Progenitor cell of endocrine pancreas (in vitro differentiated cells): ENCODE measurements around the gene HM13. TPM values are rescaled to one million over a fixed set of nuclear protein-coding genes. Genes with fewer than 3 reads are reported as not detected.
"Not testable (repeated sequence)": the region's sequence is repeated elsewhere in the genome, so short reads cannot be mapped to it uniquely, and the experiment has no call there.

Source experiments
- DNase-seq: peaks from one replicate; pipeline ENCODE4 v3.0.0; 2021; ENCODE audit warnings: low spot score; ENCODE audit not compliant: unreplicated experiment
- H3K27ac Mint-ChIP-seq: 2 replicates; pipeline ENCODE4 v1.8.0; 2021; ENCODE audit warnings: mild to moderate bottlenecking, moderate library complexity, mixed read lengths
- H3K27me3 Mint-ChIP-seq: 2 replicates; pipeline ENCODE4 v1.8.0; 2021; ENCODE audit warnings: mixed read lengths
- H3K36me3 Mint-ChIP-seq: 2 replicates; pipeline ENCODE4 v1.8.0; 2022; ENCODE audit warnings: mixed read lengths; ENCODE audit not compliant: insufficient read depth
- H3K4me1 Mint-ChIP-seq: 2 replicates; pipeline ENCODE4 v1.8.0; 2021; ENCODE audit warnings: low read depth, mixed read lengths
- H3K4me3 Mint-ChIP-seq: 2 replicates; pipeline ENCODE4 v1.8.0; 2021; ENCODE audit warnings: low read depth, mild to moderate bottlenecking, moderate library complexity, mixed read lengths
- H3K9me3 Mint-ChIP-seq: 2 replicates; pipeline ENCODE4 v1.8.0; 2021; ENCODE audit warnings: low read depth, mixed read lengths
- CTCF ChIP-seq: fragments of 200-600 bp; sonication (generic); IDR thresholded peaks from one replicate; pipeline ENCODE4 v1.5.0; 2021; ENCODE audit warnings: antibody characterized with exemption, mild to moderate bottlenecking; ENCODE audit not compliant: unreplicated experiment
- long read RNA-seq: library from polyadenylated mRNA; unstranded; transcript quantifications from one replicate; pipeline ENCODE4 v2.0.0, GENCODE V29; 2020
- total RNA-seq: library from RNA; stranded (reverse); gene quantifications from 2 replicates; pipeline ENCODE4 v1.2.1, GENCODE V29; 2021

The HM13 gene
- total RNA-seq: 211 and 217 TPM in 2 replicates
- long read RNA-seq, transcript HM13-202 (12 exons, 1,606 nt): major isoform, 54 of 106 reads
- long read RNA-seq, transcript HM13-224 (3 exons, 3,932 nt): minor isoform, 25 of 106 reads
- long read RNA-seq, partial matches to known transcripts: 5 of 106 reads
- long read RNA-seq, other reads (novel, unspliced or antisense): 21 of 106 reads

GRCh38 chr20:31514154-31515071 is at the start of gene HM13:
TSS of gene HM13 (plus strand) at chr20:31514442. CDS start at chr20:31514552, 110 bp downstream.
- H3K27ac Mint-ChIP-seq: no peak within 1 kb of the TSS
- no peaks in the 10 kb centered on the region for H3K4me1 Mint-ChIP-seq
- H3K27me3 Mint-ChIP-seq: peaks cover 3% of the 10 kb centered on the region
- H3K9me3 Mint-ChIP-seq: no peaks in the 10 kb centered on the region
- no peak within 1 kb of the TSS for H3K4me3 Mint-ChIP-seq
- DNase-seq: peak; percentile 97
- H3K36me3 Mint-ChIP-seq: no peaks in the 10 kb centered on the region
- peak; percentile 100 for TF ChIP-seq CTCF

GRCh38 chr20:31470946-31471345 is 43.3 kb upstream of the HM13 start:
- peaks cover 35% of the 10 kb centered on the region for H3K9me3 Mint-ChIP-seq
- DNase-seq, H3K27me3 Mint-ChIP-seq, H3K4me3 Mint-ChIP-seq, H3K27ac Mint-ChIP-seq, H3K36me3 Mint-ChIP-seq, H3K4me1 Mint-ChIP-seq: not testable (repeated sequence)

- no peak overlapping the region for H3K4me3 Mint-ChIP-seq
- H3K27me3 Mint-ChIP-seq: peaks cover 4% of the 10 kb centered on the region
- peaks cover 8% of the 10 kb centered on the region for H3K36me3 Mint-ChIP-seq
- no peak for DNase-seq
- TF ChIP-seq CTCF: no peak
- peak overlapping the region; percentile 66 for H3K27ac Mint-ChIP-seq
- peaks cover 35% of the 10 kb centered on the region for H3K9me3 Mint-ChIP-seq
- H3K4me1 Mint-ChIP-seq: no peaks in the 10 kb centered on the region
These were observed 41.6 kb upstream of the HM13 start for GRCh38 chr20:31472395-31473330.

GRCh38 chr20:31473331-31474096 is 40.7 kb upstream of the HM13 start:
- no peak overlapping the region for H3K27ac Mint-ChIP-seq
- no peaks in the 10 kb centered on the region for H3K4me1 Mint-ChIP-seq
- H3K9me3 Mint-ChIP-seq: peaks cover 38% of the 10 kb centered on the region

More at GRCh38 chr20:31473331-31474096, 40.7 kb upstream of the HM13 start:
- Mint-ChIP-seq H3K36me3 (peaks cover 6% of the 10 kb centered on the region), H3K27me3 (peaks cover 8% of the 10 kb centered on the region), H3K4me3 (no peak overlapping the region)
- no peak for DNase-seq
- TF ChIP-seq CTCF: no peak
